GM15510 (cell line): Measurements from ENCODE around the gene GALNT2.

ENCODE experiments used
- POLR2A ChIP-seq: IDR thresholded peaks from 3 replicates; pipeline ENCODE4 v1.6.1; 2011; ENCODE audit warnings: borderline replicate concordance; ENCODE audit not compliant: insufficient read length; ENCODE audit errors: extremely low read depth

GALNT2 gene

GRCh38 chr1:230261928-230262650 is 195.1 kb downstream of the GALNT2 start:
- TF ChIP-seq POLR2A: no peak

GRCh38 chr1:230262867-230263567 is 196.0 kb downstream of the GALNT2 start:
- no peak for TF ChIP-seq POLR2A

DNA sequence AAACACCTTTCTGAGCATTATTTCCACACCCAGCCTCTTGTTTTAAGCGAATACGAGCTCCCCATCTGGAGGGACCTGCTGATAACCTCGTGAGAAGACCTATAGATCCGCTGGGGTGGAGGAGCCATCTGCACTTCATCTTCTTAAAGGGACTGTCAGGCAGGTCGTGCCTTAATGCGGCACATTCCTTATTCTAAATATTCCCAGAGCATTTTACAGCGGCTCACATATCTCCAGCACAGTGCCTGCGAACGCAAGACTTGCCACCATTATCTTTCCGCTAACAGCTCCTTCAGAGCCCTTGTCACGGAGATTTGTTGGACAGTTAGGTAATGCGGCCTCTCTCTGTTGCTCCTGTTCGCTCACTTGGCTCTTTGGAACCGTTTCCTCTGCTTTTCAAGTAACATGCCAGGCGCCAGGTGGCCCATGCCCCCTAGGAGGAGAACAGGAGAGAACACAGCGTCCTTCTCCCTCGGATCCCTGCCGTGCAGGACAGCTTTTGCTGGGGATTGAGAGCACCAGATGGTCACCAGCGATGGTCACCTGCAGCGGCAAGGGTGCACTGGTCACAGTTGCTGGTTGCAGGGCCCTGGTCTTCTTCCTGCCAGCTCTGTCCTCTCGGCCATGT is 196.6 kb downstream of the GALNT2 start:
- no peak for TF ChIP-seq POLR2A

- TF ChIP-seq POLR2A: no peak
These were observed 197.3 kb downstream of the GALNT2 start for GRCh38 chr1:230264342-230264741.

DNA sequence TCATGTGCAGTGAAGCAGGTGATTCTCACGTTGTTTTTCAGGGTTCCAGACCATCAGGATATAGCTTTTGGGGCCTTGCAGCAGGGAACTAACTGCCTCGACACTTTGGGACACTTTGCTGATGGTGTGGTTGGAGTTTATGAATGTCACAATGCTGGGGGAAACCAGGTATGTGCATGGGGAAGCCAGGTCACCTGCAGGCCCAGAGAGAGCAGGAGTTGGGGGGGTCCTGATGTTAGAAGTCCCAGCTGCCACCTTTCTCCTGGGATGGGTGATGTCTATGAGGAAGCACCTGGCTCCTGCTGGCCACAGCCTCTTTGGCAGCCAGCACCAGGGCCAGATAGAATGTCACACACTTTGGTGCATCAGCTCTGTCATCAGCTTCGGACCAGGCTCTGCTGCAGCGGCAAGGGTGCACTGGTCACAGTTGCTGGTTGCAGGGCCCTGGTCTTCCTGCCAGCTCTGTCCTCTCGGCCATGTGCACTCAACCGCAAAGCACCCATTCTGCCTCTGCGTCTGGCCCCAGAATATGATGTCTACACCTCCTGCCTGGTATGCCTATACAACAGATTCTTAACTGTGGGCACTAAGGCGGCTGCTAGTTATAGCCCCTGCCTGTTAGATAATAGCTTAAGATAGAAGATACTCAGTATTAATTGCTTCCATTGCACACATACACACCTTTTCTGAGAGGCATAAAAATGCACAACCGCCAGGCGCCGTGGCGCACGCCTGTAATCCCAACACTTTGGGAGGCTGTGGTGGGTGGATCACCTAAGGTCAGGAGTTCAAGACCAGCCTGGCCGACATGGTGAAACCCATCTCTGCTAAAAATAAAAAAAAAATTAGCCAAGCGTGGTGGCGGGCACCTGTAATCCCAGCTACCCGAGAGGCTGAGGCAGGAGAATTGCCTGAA is 198.4 kb downstream of the GALNT2 start:
- no peak for TF ChIP-seq POLR2A

DNA sequence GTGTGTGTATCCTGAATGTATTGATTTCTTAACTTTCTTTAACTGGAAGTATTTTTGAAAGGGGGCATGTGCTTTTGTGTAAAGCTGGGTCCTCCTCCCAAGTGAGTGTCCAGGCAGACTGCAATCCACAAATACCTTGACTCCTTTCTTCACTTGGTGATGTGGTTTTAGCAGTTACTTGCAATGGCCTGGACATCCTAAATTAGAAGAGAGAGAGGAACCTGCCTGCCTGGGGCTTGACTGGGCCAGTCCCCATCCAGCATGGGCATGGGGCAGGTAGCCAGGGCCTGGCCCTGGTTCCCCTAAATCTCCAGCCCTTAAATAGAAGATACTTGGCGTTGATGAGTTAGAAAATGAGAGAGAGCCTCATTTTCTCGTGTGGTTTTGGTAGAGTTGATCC is 199.4 kb downstream of the GALNT2 start:
- no peak for TF ChIP-seq POLR2A

GRCh38 chr1:230267338-230268065 is 200.5 kb downstream of the GALNT2 start:
- TF ChIP-seq POLR2A: no peak

DNA sequence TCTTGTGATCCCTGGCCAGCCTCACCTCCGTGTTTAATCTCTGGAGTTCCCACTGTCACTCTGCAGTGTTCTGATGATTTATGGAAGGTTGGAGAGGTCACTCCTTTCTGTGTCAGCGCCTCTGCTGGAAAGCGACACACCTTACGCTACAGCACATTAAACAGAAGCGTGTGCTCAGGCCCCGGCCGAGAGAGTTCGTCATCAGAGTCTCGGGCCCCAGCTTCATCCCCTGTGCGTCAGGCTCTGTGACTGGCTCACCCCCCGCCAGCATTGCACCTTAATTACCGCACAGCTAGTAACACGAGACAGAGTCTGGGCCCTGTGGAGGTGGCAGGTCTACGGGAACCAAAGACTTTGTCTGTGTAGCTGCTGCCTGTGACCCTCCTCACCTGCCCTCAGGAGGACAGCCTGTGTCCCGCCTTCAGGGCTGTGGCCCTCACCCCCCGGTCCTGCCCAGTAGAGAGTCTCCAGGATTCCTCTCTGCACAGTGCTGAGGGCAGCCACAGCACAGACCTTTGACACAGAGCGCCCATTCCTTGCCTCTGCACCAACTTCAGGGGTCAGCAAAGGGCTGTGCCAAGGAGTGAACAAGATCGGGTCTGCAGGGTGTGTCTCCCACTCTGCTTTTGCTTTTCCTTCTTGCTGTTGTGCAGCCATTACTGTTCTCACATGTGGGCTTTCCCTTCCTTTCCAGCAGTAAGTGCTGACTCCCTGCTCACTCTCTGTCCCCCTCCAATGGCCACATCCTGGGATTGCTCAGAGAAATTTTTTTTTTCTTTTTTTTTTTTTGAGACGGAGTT is 201.5 kb downstream of the GALNT2 start:
- no peak for TF ChIP-seq POLR2A

- no peak for TF ChIP-seq POLR2A
These were observed 203.1 kb downstream of the GALNT2 start for GRCh38 chr1:230270185-230270558.

GRCh38 chr1:230270559-230271281 is 203.7 kb downstream of the GALNT2 start:
- no peak for TF ChIP-seq POLR2A

- no peak for TF ChIP-seq POLR2A
These were observed 204.4 kb downstream of the GALNT2 start for GRCh38 chr1:230271300-230272035.

- no peak for TF ChIP-seq POLR2A
These were observed 205.5 kb downstream of the GALNT2 start for GRCh38 chr1:230272557-230272956.
